Hematopoietic multipotent progenitor cell treated with erythropoietin and hydrocortisone succinate and interleukin-3 and kit ligand, for 17 days (in vitro differentiated cells): Measurements from ENCODE around the gene SLC47A1.
"Not testable (repeated sequence)": the region's sequence is repeated elsewhere in the genome, so short reads cannot be mapped to it uniquely, and the experiment has no call there.

Source experiments
- DNase-seq: peaks from one replicate; pipeline ENCODE4 v3.0.0-alpha.2; 2015; ENCODE audit warnings: low spot score

SLC47A1 gene

DNA sequence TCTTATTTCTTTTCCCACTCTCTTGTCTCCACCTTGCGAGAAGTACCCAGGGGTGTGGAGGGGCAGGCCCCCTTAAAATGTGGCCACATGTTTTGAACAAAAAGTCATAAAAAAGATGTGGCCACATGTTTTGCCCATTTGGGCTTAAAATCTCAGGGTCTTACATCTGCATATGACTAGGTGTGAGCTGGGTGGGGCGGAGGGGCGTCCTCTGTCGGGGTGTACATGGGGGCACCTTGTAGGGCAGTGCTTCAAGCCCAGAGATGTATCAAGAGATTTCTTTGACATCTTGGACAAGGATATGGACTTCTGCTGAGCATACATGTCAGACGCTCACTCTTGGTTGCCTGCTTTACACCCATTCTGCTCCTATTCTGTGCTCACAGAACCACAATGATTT lies 13.0 kb upstream of the SLC47A1 start:
- no peak for DNase-seq

DNA sequence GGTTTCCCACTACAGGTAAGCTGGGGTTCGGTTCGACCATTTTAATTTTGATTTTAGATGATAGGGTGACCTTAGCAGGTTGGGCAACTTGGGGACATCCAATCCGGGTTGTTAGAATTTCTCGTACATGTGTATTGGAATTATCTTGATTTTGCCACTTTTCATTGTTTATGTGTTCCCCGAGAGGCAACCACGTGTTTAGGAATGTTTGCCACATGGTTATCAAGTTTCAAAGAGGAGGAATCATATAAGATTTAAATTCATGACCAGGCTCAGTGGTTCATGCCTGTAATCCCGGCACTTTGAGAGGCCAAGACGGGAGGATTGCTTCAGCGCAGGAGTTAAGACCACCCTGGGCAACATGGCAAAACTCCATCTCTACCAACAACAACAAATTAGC lies 10.0 kb upstream of the SLC47A1 start:
- no peak for DNase-seq

- DNase-seq, result not testable (repeated sequence)
Observed at GRCh38 chr17:19526950-19527349, 6.7 kb upstream of the SLC47A1 start.

- DNase-seq, result no peak
Observed at GRCh38 chr17:19531780-19532501, 1.7 kb upstream of the SLC47A1 start.

GRCh38 chr17:19533036-19533717 lies 477 bp upstream of the SLC47A1 start:
- no peak for DNase-seq

DNA sequence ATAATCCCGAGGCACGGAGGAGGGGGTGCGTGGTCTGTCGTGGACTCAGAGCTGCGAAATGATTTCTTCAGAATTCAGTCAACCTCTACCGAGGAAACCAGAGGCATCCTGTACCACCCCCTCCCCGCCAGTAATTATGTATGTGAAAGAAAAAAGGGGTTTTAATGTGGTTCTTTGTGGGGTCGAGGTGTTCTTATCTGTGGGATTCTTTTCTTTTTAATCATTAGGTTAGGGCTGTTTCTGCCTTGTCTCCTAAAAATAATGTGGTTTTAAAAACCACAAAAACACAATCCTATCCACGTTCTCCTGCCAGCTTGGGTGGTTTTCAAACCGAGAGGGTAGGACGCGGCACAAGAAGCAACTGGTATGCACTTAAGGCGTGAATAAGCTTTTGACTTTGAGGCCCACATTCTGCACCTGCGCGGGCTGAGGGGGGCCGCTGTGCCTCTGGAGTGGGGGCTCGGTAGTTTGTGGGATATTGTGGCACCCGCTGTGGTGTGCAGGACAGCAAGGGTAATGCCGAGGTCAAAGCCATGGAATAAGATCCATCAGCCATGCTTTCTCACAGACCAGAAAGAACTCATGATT lies 1.0 kb downstream of the SLC47A1 start:
- DNase-seq, result no peak

DNA sequence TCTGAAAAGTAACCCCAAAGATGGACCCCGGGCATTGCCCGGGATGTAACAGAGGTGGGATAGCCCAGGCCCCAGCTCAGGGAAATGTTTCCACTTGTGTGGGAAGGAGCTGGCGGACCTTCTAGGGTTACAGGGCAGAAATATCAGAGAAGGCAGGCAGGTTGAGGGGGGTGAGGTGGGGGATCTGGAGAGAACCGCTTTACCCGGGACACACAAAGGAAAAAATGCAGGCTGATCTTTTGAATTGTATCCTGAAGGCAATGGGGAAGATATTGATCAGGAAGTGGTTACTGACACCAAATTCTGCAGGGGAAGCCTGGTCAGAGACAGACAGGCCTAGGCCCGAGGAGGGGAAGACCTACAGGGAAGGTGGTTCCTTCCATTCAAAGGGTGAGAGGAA lies 3.5 kb downstream of the SLC47A1 start:
- DNase-seq, result no peak

GRCh38 chr17:19538095-19539039 lies 4.7 kb downstream of the SLC47A1 start:
- DNase-seq, result no peak

DNA sequence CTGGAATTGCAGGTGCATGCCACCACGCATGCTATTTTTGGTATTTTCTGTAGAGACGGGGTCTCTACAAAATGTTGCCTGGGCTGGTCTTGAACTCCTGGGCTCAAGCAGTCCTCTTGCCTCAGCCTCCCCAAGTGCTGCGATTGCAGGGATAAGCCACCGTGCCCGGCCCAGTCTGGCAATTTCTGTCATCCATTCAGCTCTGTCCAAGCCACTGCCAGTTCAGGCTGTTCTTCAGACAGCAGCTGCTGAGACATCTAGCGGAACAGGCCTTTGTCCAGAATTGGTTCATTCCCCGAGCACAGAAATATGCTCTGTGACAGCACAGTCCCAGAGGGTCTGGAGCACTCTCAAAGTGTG lies 5.4 kb downstream of the SLC47A1 start:
- DNase-seq, result no peak

- DNase-seq, result no peak
Observed at GRCh38 chr17:19539841-19540311, 6.2 kb downstream of the SLC47A1 start.

GRCh38 chr17:19540706-19541370 lies 7.2 kb downstream of the SLC47A1 start:
- no peak for DNase-seq

GRCh38 chr17:19541445-19541844 lies 7.8 kb downstream of the SLC47A1 start:
- DNase-seq, result no peak

DNA sequence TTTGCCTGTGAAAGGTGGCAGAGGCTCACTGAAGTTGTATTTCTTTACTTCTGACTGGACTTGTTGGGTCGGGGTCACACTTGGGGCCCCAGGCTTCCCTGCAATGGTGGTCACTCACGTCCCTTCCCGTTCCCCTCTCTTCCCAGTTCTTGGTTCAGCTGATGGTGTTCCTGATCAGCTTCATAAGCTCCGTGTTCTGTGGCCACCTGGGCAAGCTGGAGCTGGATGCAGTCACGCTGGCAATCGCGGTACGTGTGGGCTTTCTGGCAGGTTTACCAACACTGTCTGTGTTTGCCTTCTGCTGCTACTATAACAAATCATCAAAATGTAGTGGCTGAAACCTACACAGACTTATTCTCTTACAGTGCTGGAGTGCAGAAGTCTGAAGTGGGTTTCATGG lies 8.6 kb downstream of the SLC47A1 start:
- DNase-seq, result no peak

DNA sequence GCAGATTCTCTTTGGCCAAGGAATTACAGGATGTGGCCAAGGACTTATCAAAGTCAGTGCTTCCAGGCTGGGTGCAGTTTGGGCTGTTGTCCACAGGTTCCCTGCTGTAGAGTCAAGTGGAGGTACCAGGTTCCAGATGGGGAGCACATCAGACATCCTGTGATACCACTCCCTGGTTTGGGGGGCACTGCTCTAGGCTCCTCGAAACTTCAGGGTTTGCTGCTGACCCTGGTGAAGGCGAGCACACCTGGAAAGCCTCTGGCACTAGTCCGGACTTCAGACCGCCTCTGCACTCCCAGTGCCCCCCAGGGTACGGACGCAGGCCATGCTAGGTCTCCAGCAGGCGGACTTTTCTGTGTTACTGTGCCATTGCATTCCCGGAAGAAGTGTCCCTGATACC lies 10.7 kb downstream of the SLC47A1 start:
- DNase-seq, result no peak

- DNase-seq, result no peak
Observed at GRCh38 chr17:19546289-19547065, 12.8 kb downstream of the SLC47A1 start.

DNA sequence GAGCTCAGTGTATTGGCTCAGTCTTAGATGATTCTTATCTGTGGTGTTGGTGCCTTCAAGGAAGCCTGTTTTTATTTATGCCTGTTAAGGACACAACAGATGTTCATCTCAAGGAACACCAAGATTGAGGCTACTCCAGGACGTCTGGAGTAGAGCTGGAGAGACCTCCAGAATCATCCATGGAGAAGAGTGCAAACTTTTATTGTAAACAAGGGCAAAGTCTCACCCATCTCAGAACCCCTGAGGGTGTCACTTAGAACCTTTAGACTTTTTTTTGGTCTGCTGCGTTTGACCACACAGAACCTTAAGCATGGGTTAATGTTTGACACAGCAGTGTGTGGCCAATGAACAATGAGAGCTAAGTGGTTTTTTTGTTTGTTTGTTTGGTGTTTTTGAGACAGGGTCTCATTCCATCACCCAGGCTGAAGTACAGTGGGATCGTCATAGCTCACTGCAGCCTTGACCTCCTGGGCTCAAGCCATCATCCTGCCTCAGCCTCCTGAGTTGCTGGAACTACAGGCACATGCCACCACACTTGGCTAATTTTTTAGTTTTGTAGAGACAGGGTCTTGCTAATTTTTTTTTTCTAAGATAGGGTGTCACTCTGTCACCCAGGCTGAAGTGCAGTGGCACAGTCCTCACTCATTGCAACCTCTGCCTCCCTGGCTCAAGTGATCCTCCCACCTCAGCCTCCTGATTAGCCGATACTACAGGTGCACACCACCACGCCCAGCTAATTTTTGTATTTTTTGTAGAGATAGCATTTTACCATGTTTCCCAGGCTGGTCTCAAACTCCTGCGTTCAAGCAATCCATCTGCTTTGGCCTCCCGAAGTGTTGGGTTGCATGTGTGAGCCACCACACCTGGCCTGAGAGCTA lies 16.3 kb downstream of the SLC47A1 start:
- no peak for DNase-seq

GRCh38 chr17:19551165-19551564 lies 17.5 kb downstream of the SLC47A1 start:
- DNase-seq, result no peak

GRCh38 chr17:19551591-19552148 lies 18.0 kb downstream of the SLC47A1 start:
- DNase-seq, result no peak

- DNase-seq, result no peak
Observed at GRCh38 chr17:19553036-19553435, 19.4 kb downstream of the SLC47A1 start.

DNA sequence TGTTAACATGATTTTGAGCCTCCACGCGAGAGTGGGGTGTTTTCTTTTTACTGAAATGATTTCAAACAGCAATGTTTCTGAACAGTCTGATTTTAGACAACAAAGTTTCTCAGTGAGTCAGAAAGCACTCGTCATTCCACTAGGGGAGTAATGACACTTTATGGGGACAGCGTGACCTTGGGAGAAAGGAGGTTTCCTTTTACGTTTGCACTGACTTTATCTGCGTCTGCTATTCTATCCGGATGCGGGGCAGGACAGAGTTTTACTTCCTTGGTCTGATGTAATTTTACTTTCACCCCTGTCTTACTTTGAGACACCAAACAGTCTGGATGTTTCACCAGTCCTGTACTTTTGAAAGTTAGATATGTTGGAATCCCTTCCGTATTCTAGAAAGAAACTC lies 20.7 kb downstream of the SLC47A1 start:
- DNase-seq, result no peak
